Activated CD4-positive, alpha-beta T cell treated with anti-CD3 and anti-CD28 coated beads, Interleukin-10, Interleukin-2, amounts not matched to agents 100 ng/mL and 50 ng/mL, durations not matched to agents 16 hours and 8 hours (primary cell): ENCODE data around the gene BRD7.

ENCODE experiments used
- DNase-seq: peaks from one replicate; pipeline ENCODE4 v3.0.0-alpha.2; 2020

Gene BRD7

GRCh38 chr16:50271148-50272041 lies 97.4 kb downstream of the BRD7 start:
- no peak for DNase-seq

- no peak for DNase-seq
These were observed 98.2 kb downstream of the BRD7 start for GRCh38 chr16:50270510-50271147.

- no peak for DNase-seq
These were observed 98.8 kb downstream of the BRD7 start for GRCh38 chr16:50269769-50270509.

GRCh38 chr16:50269061-50269705 lies 99.6 kb downstream of the BRD7 start:
- no peak for DNase-seq

- DNase-seq, result no peak
These were observed 100.4 kb downstream of the BRD7 start for GRCh38 chr16:50268352-50268751.

GRCh38 chr16:50267651-50268050 lies 101.1 kb downstream of the BRD7 start:
- peak; percentile 50 for DNase-seq

- DNase-seq, result no peak
These were observed 101.6 kb downstream of the BRD7 start for GRCh38 chr16:50267151-50267631.

GRCh38 chr16:50266337-50267091 lies 102.3 kb downstream of the BRD7 start, which contains the start of gene ADCY7:
Gene ADCY7, plus strand, starts transcription at chr16:50266551. Its CDS starts 21,629 bp downstream, at chr16:50288180.
- DNase-seq, result peak; percentile 96
